ENCODE results near the gene TELO2. TPM values are rescaled to one million over a fixed set of nuclear protein-coding genes. Genes with fewer than 3 reads are reported as not detected.

TELO2 gene
- total RNA-seq, 1 donor from 2014 or later = 74.8 TPM

GRCh38 chr16:1510941-1511351, 17.8 kb downstream of the TELO2 start:
- no peak for DNase-seq (ENCODE audit: low spot score)
- Mint-ChIP-seq H3K36me3 (ENCODE audit: low read depth) (peaks cover 20% of the 10 kb centered on the region), H3K27ac (no peak overlapping the region), H3K4me1 (ENCODE audit: low read depth) (no peaks in the 10 kb centered on the region), H3K27me3 (ENCODE audit: low read depth) (no peaks in the 10 kb centered on the region), H3K9me3 (peaks cover 8% of the 10 kb centered on the region), H3K4me3 (ENCODE audit: low read depth) (no peak overlapping the region)
- intact Hi-C loops (cut with micrococcal nuclease) = no loop called here

- Mint-ChIP-seq H3K27ac (no peak overlapping the region), H3K4me1 (ENCODE audit: low read depth) (no peaks in the 10 kb centered on the region), H3K4me3 (ENCODE audit: low read depth) (no peak overlapping the region), H3K27me3 (ENCODE audit: low read depth) (no peaks in the 10 kb centered on the region), H3K36me3 (ENCODE audit: low read depth) (peaks cover 20% of the 10 kb centered on the region), H3K9me3 (peaks cover 8% of the 10 kb centered on the region)
- no peak for DNase-seq (ENCODE audit: low spot score)
- intact Hi-C loops (cut with micrococcal nuclease) = no loop called here
These were observed 18.8 kb downstream of the TELO2 start for GRCh38 chr16:1511662-1512569.

GRCh38 chr16:1512774-1513173, 19.6 kb downstream of the TELO2 start:
- H3K4me1 Mint-ChIP-seq (ENCODE audit: low read depth) = no peaks in the 10 kb centered on the region
- no peaks in the 10 kb centered on the region for H3K27me3 Mint-ChIP-seq (ENCODE audit: low read depth)
- H3K4me3 Mint-ChIP-seq (ENCODE audit: low read depth) = no peak overlapping the region

GRCh38 chr16:1514507-1514906, 21.3 kb downstream of the TELO2 start:
- no peak for DNase-seq (ENCODE audit: low spot score)
- Mint-ChIP-seq H3K4me1 (ENCODE audit: low read depth) (no peaks in the 10 kb centered on the region), H3K4me3 (ENCODE audit: low read depth) (no peak overlapping the region), H3K36me3 (ENCODE audit: low read depth) (peaks cover 16% of the 10 kb centered on the region), H3K27me3 (ENCODE audit: low read depth) (no peaks in the 10 kb centered on the region), H3K27ac (no peak overlapping the region), H3K9me3 (peaks cover 8% of the 10 kb centered on the region)
- intact Hi-C loops (cut with micrococcal nuclease) = no loop called here

More at GRCh38 chr16:1512774-1513173, 19.6 kb downstream of the TELO2 start:
- no peak overlapping the region for H3K27ac Mint-ChIP-seq
- no peak for DNase-seq (ENCODE audit: low spot score)
- H3K36me3 Mint-ChIP-seq (ENCODE audit: low read depth) = peaks cover 16% of the 10 kb centered on the region
- intact Hi-C loops (cut with micrococcal nuclease) = no loop called here
- H3K9me3 Mint-ChIP-seq = peaks cover 8% of the 10 kb centered on the region

- peaks cover 4% of the 10 kb centered on the region for H3K36me3 Mint-ChIP-seq (ENCODE audit: low read depth)
- H3K4me3 Mint-ChIP-seq (ENCODE audit: low read depth) = no peak overlapping the region
- intact Hi-C loops (cut with micrococcal nuclease) = no loop called here
- H3K27me3 Mint-ChIP-seq (ENCODE audit: low read depth) = no peaks in the 10 kb centered on the region
- no peak overlapping the region for H3K27ac Mint-ChIP-seq
- peaks cover 8% of the 10 kb centered on the region for H3K9me3 Mint-ChIP-seq
- no peak for DNase-seq (ENCODE audit: low spot score)
- H3K4me1 Mint-ChIP-seq (ENCODE audit: low read depth) = no peaks in the 10 kb centered on the region
These were observed 25.5 kb downstream of the TELO2 start for GRCh38 chr16:1518626-1519135.

GRCh38 chr16:1519831-1520230, 26.7 kb downstream of the TELO2 start:
- no peaks in the 10 kb centered on the region for H3K36me3 Mint-ChIP-seq (ENCODE audit: low read depth)
- H3K4me1 Mint-ChIP-seq (ENCODE audit: low read depth) = no peaks in the 10 kb centered on the region
- no peak for DNase-seq (ENCODE audit: low spot score)
- no peak overlapping the region for H3K4me3 Mint-ChIP-seq (ENCODE audit: low read depth)
- H3K27me3 Mint-ChIP-seq (ENCODE audit: low read depth) = no peaks in the 10 kb centered on the region
- H3K27ac Mint-ChIP-seq = no peak overlapping the region
- H3K9me3 Mint-ChIP-seq = peaks cover 2% of the 10 kb centered on the region
- intact Hi-C loops (cut with micrococcal nuclease) = no loop called here

GRCh38 chr16:1520461-1520860, 27.3 kb downstream of the TELO2 start:
- Mint-ChIP-seq H3K27ac (no peak overlapping the region), H3K36me3 (ENCODE audit: low read depth) (no peaks in the 10 kb centered on the region), H3K4me3 (ENCODE audit: low read depth) (no peak overlapping the region), H3K9me3 (no peaks in the 10 kb centered on the region), H3K27me3 (ENCODE audit: low read depth) (no peaks in the 10 kb centered on the region), H3K4me1 (ENCODE audit: low read depth) (no peaks in the 10 kb centered on the region)
- intact Hi-C loops (cut with micrococcal nuclease) = no loop called here
- no peak for DNase-seq (ENCODE audit: low spot score)

- Mint-ChIP-seq H3K4me3 (ENCODE audit: low read depth) (no peak overlapping the region), H3K9me3 (no peaks in the 10 kb centered on the region), H3K4me1 (ENCODE audit: low read depth) (peaks cover 9% of the 10 kb centered on the region), H3K27me3 (ENCODE audit: low read depth) (no peaks in the 10 kb centered on the region), H3K27ac (no peak overlapping the region), H3K36me3 (ENCODE audit: low read depth) (no peaks in the 10 kb centered on the region)
- intact Hi-C loops (cut with micrococcal nuclease) = no loop called here
- no peak for DNase-seq (ENCODE audit: low spot score)
These were observed 30.6 kb downstream of the TELO2 start for GRCh38 chr16:1523581-1524245.

GRCh38 chr16:1524366-1524765, 31.2 kb downstream of the TELO2 start:
- intact Hi-C loops (cut with micrococcal nuclease) = no loop called here

GRCh38 chr16:1525871-1526607, 32.9 kb downstream of the TELO2 start:
- Mint-ChIP-seq H3K4me1 (ENCODE audit: low read depth) (peaks cover 9% of the 10 kb centered on the region), H3K27ac (no peak overlapping the region), H3K4me3 (ENCODE audit: low read depth) (no peak overlapping the region), H3K27me3 (ENCODE audit: low read depth) (no peaks in the 10 kb centered on the region), H3K36me3 (ENCODE audit: low read depth) (no peaks in the 10 kb centered on the region), H3K9me3 (no peaks in the 10 kb centered on the region)
- no peak for DNase-seq (ENCODE audit: low spot score)
- intact Hi-C loops (cut with micrococcal nuclease) = no loop called here

More at GRCh38 chr16:1524366-1524765, 31.2 kb downstream of the TELO2 start:
- no peaks in the 10 kb centered on the region for H3K27me3 Mint-ChIP-seq (ENCODE audit: low read depth)
- H3K36me3 Mint-ChIP-seq (ENCODE audit: low read depth) = no peaks in the 10 kb centered on the region
- no peak overlapping the region for H3K27ac Mint-ChIP-seq
- H3K4me3 Mint-ChIP-seq (ENCODE audit: low read depth) = no peak overlapping the region
- no peaks in the 10 kb centered on the region for H3K9me3 Mint-ChIP-seq
- H3K4me1 Mint-ChIP-seq (ENCODE audit: low read depth) = peaks cover 9% of the 10 kb centered on the region
- no peak for DNase-seq (ENCODE audit: low spot score)

- Mint-ChIP-seq H3K4me1 (ENCODE audit: low read depth) (peaks cover 9% of the 10 kb centered on the region), H3K9me3 (no peaks in the 10 kb centered on the region), H3K27ac (no peak overlapping the region), H3K36me3 (ENCODE audit: low read depth) (no peaks in the 10 kb centered on the region), H3K4me3 (ENCODE audit: low read depth) (no peak overlapping the region), H3K27me3 (ENCODE audit: low read depth) (no peaks in the 10 kb centered on the region)
- DNase-seq (ENCODE audit: low spot score) = no peak
- intact Hi-C loops (cut with micrococcal nuclease) = no loop called here
These were observed 33.7 kb downstream of the TELO2 start for GRCh38 chr16:1526608-1527555.

Measured in activated T-helper 2 cell treated with anti-CD3 and anti-CD28 coated beads, Interferon-gamma antibody, Interleukin-2, Interleukin-4, amounts not matched to agents 10 μg/mL and 5 μg/mL and 100 μg/mL, durations not matched to agents 14 hours and 24 hours and 36 hours (primary cell).